Keratinocyte (primary cell): Measurements from ENCODE around the gene SPANXC.
A peak's percentile ranks its signal among the peaks of the same experiment; 100 is the strongest.

Experiments used
- EZH2 ChIP-seq: IDR thresholded peaks from one replicate; pipeline ENCODE4 v1.6.1; 2012; ENCODE audit warnings: inconsistent platforms, mild to moderate bottlenecking, low read length, moderate library complexity
- TF ChIP-seq, protein P1 (sequence below), 3 experiments: IDR thresholded peaks in 1 of 3; conservative IDR thresholded peaks in 1 of 3; optimal IDR thresholded peaks in 1 of 3; 2 replicates in 2 of 3; 3 replicates in 1 of 3; pipeline versions ENCODE3 to v1.5.1; 2011; ENCODE audit warnings: low read length in 3 of 3, mild to moderate bottlenecking in 3 of 3, moderate library complexity in 2 of 3, control low read depth in 1 of 3, inconsistent platforms in 1 of 3; ENCODE audit not compliant: insufficient read depth in 2 of 3; ENCODE audit errors: extremely low read depth in 1 of 3

DNA sequence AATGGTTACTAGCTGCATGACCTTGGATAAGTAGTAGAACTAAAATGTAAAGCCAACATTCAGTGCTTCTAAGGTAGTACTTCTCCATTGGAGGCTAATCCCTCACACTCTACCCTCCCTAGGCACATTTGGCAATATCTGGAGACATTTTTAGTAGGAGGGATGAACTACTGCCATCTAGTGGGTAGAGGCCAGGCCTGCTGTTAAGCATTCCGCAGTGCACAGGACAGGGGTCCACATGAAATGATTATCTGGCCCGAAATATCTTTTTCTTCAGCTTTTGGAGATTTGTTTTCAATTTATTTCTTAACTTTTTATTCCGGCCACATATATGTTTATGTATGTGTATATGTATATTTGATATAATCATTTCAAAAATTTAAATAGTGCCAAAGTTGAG is 36.0 kb upstream of the SPANXC start:
- TF ChIP-seq, protein P1, sequence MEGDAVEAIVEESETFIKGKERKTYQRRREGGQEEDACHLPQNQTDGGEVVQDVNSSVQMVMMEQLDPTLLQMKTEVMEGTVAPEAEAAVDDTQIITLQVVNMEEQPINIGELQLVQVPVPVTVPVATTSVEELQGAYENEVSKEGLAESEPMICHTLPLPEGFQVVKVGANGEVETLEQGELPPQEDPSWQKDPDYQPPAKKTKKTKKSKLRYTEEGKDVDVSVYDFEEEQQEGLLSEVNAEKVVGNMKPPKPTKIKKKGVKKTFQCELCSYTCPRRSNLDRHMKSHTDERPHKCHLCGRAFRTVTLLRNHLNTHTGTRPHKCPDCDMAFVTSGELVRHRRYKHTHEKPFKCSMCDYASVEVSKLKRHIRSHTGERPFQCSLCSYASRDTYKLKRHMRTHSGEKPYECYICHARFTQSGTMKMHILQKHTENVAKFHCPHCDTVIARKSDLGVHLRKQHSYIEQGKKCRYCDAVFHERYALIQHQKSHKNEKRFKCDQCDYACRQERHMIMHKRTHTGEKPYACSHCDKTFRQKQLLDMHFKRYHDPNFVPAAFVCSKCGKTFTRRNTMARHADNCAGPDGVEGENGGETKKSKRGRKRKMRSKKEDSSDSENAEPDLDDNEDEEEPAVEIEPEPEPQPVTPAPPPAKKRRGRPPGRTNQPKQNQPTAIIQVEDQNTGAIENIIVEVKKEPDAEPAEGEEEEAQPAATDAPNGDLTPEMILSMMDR (optimal IDR thresholded peaks at IDR 0.05 in 1 of 3, IDR thresholded peaks at IDR 0.05 in 1 of 3, conservative IDR thresholded peaks at IDR 0.05 in 1 of 3; ENCODE audit: extremely low read depth in 1 of 3, insufficient read depth in 2 of 3, low read length in 3 of 3), result peak; percentile 69 to 84 (median 76)
- no peak for TF ChIP-seq EZH2
